GM18507 (cell line): ENCODE data around the gene COL5A1.

ENCODE experiments used
- DNase-seq: peaks from one replicate; pipeline ENCODE4 v3.0.0; 2011; ENCODE audit warnings: low read depth; ENCODE audit not compliant: insufficient read length; ENCODE audit errors: extremely low spot score
- FAIRE-seq: peaks from 2 replicates; lab custom pipeline; 2011; peaks lifted over from hg19 to GRCh38; lab: Jason Lieb, UNC

Gene COL5A1

GRCh38 chr9:134869554-134870300 lies 228.1 kb downstream of the COL5A1 start:
- no peak for DNase-seq

GRCh38 chr9:134870301-134870694 lies 228.7 kb downstream of the COL5A1 start:
- FAIRE-seq, result no peak
- DNase-seq, result no peak

More at GRCh38 chr9:134869554-134870300, 228.1 kb downstream of the COL5A1 start:
- no peak for FAIRE-seq

GRCh38 chr9:134870746-134871662 lies 229.4 kb downstream of the COL5A1 start:
- no peak for DNase-seq
- no peak for FAIRE-seq

GRCh38 chr9:134871697-134872340 lies 230.2 kb downstream of the COL5A1 start:
- DNase-seq (no peak), FAIRE-seq (no peak)

GRCh38 chr9:134872482-134873231 lies 231.1 kb downstream of the COL5A1 start:
- no peak for DNase-seq
- no peak for FAIRE-seq

GRCh38 chr9:134875371-134875770 lies 233.8 kb downstream of the COL5A1 start:
- DNase-seq (no peak), FAIRE-seq (no peak)

- DNase-seq (no peak), FAIRE-seq (no peak)
Measured at GRCh38 chr9:134877541-134877940, 235.9 kb downstream of the COL5A1 start.

- no peak for DNase-seq
Measured at GRCh38 chr9:134879664-134880483, 238.3 kb downstream of the COL5A1 start.

GRCh38 chr9:134880484-134881312 lies 239.1 kb downstream of the COL5A1 start, which contains the start of gene FCN2:
FCN2 (plus strand) TSS chr9:134880810; CDS start chr9:134880822, 12 bp downstream.
- FAIRE-seq, result no peak

More at GRCh38 chr9:134879664-134880483, 238.3 kb downstream of the COL5A1 start:
- FAIRE-seq, result no peak

GRCh38 chr9:134881313-134881670 lies 239.7 kb downstream of the COL5A1 start:
- DNase-seq, result no peak

More at GRCh38 chr9:134880484-134881312, 239.1 kb downstream of the COL5A1 start, which contains the start of gene FCN2:
- no peak for DNase-seq

GRCh38 chr9:134882204-134882785 lies 240.7 kb downstream of the COL5A1 start:
- FAIRE-seq (no peak), DNase-seq (no peak)

More at GRCh38 chr9:134881313-134881670, 239.7 kb downstream of the COL5A1 start:
- FAIRE-seq, result no peak

GRCh38 chr9:134883040-134883782 lies 241.6 kb downstream of the COL5A1 start:
- FAIRE-seq (no peak), DNase-seq (no peak)

GRCh38 chr9:134884492-134884891 lies 242.9 kb downstream of the COL5A1 start:
- FAIRE-seq, result no peak
- no peak for DNase-seq

- DNase-seq, result no peak
- FAIRE-seq, result no peak
Measured at GRCh38 chr9:134885001-134885678, 243.5 kb downstream of the COL5A1 start.

GRCh38 chr9:134885679-134886412 lies 244.2 kb downstream of the COL5A1 start:
- no peak for DNase-seq
- no peak for FAIRE-seq
